ENCODE data around the gene VCAM1. TPM values are rescaled to one million over a fixed set of nuclear protein-coding genes. Genes with fewer than 3 reads are reported as not detected.
"Not testable (repeated sequence)": the region's sequence is repeated elsewhere in the genome, so short reads cannot be mapped to it uniquely, and the experiment has no call there.

VCAM1 gene
- polyA plus RNA-seq, 1 donor from 2014 or later: 3.2 TPM

DNA sequence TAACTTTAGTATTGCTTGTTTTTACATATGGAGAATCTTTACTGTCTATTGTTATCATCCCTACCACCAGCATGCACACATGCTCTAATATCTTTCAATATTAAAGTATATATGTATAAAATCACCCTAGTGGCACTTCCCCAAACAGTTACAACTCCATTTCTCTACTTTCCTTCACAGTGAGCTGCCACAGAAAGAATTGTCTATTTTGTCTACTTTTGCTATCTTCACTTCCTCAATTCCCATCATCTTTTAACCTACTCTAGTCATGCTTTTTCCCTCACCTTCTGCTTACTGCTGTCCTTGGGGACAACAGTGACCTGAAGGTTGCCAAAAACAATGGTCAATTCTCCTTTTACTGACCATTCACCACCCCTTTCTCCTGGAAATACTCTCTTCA, 59.2 kb downstream of the VCAM1 start:
- Histone ChIP-seq H3K4me2 (ENCODE audit: low read length) (no peak overlapping the region), H3K79me2 (replicated peaks; ENCODE audit: insufficient read depth, low read length) (no peaks in the 10 kb centered on the region), H3K27me3 (ENCODE audit: insufficient read depth, low read depth, low read length) (no peaks in the 10 kb centered on the region), H3F3A (ENCODE audit: insufficient read depth, low read length, poor library complexity, severe bottlenecking) (no peaks in the 10 kb centered on the region), H2AFZ (ENCODE audit: low read depth, low read length) (no peak overlapping the region), H3K4me3 (ENCODE audit: low read length) (no peak overlapping the region), H3K36me3 (ENCODE audit: insufficient read depth, low read length) (no peaks in the 10 kb centered on the region), H3K27ac (ENCODE audit: low read length) (no peak overlapping the region), H3K9me2 (ENCODE audit: insufficient read depth, low read length) (no peaks in the 10 kb centered on the region), H4K20me1 (ENCODE audit: insufficient read depth) (no peaks in the 10 kb centered on the region), H3K9me3 (ENCODE audit: low read length) (no peaks in the 10 kb centered on the region), H3K9ac (ENCODE audit: low read length) (no peak overlapping the region)
- TF ChIP-seq, protein P1, sequence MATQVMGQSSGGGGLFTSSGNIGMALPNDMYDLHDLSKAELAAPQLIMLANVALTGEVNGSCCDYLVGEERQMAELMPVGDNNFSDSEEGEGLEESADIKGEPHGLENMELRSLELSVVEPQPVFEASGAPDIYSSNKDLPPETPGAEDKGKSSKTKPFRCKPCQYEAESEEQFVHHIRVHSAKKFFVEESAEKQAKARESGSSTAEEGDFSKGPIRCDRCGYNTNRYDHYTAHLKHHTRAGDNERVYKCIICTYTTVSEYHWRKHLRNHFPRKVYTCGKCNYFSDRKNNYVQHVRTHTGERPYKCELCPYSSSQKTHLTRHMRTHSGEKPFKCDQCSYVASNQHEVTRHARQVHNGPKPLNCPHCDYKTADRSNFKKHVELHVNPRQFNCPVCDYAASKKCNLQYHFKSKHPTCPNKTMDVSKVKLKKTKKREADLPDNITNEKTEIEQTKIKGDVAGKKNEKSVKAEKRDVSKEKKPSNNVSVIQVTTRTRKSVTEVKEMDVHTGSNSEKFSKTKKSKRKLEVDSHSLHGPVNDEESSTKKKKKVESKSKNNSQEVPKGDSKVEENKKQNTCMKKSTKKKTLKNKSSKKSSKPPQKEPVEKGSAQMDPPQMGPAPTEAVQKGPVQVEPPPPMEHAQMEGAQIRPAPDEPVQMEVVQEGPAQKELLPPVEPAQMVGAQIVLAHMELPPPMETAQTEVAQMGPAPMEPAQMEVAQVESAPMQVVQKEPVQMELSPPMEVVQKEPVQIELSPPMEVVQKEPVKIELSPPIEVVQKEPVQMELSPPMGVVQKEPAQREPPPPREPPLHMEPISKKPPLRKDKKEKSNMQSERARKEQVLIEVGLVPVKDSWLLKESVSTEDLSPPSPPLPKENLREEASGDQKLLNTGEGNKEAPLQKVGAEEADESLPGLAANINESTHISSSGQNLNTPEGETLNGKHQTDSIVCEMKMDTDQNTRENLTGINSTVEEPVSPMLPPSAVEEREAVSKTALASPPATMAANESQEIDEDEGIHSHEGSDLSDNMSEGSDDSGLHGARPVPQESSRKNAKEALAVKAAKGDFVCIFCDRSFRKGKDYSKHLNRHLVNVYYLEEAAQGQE (IDR thresholded peaks at IDR 0.05; ENCODE audit: borderline replicate concordance): no peak
- TF ChIP-seq MXI1 (conservative IDR thresholded peaks at IDR 0.05; ENCODE audit: poor library complexity, severe bottlenecking) (no peak), EP300 (conservative IDR thresholded peaks at IDR 0.05; ENCODE audit: poor library complexity, severe bottlenecking) (no peak), POLR2AphosphoS5 (IDR thresholded peaks at IDR 0.05) (no peak), TAF1 (IDR thresholded peaks at IDR 0.05; ENCODE audit: low read depth) (no peak), EZH2 (IDR thresholded peaks at IDR 0.05; ENCODE audit: borderline replicate concordance, insufficient read depth, low read length, poor library complexity, severe bottlenecking) (no peak), SMC3 (conservative IDR thresholded peaks at IDR 0.05; ENCODE audit: poor library complexity) (no peak), RAD21 (conservative IDR thresholded peaks at IDR 0.05) (no peak)
- TF ChIP-seq, protein P2, sequence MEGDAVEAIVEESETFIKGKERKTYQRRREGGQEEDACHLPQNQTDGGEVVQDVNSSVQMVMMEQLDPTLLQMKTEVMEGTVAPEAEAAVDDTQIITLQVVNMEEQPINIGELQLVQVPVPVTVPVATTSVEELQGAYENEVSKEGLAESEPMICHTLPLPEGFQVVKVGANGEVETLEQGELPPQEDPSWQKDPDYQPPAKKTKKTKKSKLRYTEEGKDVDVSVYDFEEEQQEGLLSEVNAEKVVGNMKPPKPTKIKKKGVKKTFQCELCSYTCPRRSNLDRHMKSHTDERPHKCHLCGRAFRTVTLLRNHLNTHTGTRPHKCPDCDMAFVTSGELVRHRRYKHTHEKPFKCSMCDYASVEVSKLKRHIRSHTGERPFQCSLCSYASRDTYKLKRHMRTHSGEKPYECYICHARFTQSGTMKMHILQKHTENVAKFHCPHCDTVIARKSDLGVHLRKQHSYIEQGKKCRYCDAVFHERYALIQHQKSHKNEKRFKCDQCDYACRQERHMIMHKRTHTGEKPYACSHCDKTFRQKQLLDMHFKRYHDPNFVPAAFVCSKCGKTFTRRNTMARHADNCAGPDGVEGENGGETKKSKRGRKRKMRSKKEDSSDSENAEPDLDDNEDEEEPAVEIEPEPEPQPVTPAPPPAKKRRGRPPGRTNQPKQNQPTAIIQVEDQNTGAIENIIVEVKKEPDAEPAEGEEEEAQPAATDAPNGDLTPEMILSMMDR (IDR thresholded peaks at IDR 0.05; ENCODE audit: poor library complexity, severe bottlenecking): no peak

DNA sequence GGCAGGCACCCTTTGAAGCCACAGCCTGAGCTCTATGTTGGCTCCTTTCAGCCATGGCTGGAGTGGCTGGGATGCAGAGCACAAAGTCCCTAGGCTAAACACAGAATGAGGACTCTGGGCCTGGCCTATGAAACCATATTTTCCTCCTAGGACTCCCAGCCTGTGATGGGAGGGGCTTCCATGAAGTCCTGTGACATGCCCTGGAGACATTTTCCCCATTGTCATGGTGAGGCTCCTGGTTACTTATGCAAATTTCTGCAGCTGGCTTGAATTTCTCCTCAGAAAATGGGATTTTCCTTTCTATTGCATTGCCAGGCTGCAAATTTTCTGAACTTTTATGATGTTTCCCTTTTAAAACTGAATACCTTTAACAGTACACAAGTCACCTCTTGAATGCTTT, 61.3 kb downstream of the VCAM1 start:
- no peaks in the 10 kb centered on the region for H4K20me1 ChIP-seq (ENCODE audit: insufficient read depth)
- no peaks in the 10 kb centered on the region for H3F3A ChIP-seq (ENCODE audit: insufficient read depth, low read length, poor library complexity, severe bottlenecking)
- no peak overlapping the region for H3K4me3 ChIP-seq (ENCODE audit: low read length)
- no peaks in the 10 kb centered on the region for H3K36me3 ChIP-seq (ENCODE audit: insufficient read depth, low read length)
- TF ChIP-seq, protein P1 (IDR thresholded peaks at IDR 0.05; ENCODE audit: borderline replicate concordance): no peak
- TF ChIP-seq POLR2AphosphoS5 (IDR thresholded peaks at IDR 0.05): no peak
- TF ChIP-seq EZH2 (IDR thresholded peaks at IDR 0.05; ENCODE audit: borderline replicate concordance, insufficient read depth, low read length, poor library complexity, severe bottlenecking): no peak
- no peak for TF ChIP-seq SMC3 (conservative IDR thresholded peaks at IDR 0.05; ENCODE audit: poor library complexity)
- TF ChIP-seq TAF1 (IDR thresholded peaks at IDR 0.05; ENCODE audit: low read depth): no peak
- TF ChIP-seq, protein P2 (IDR thresholded peaks at IDR 0.05; ENCODE audit: poor library complexity, severe bottlenecking): no peak
- no peak for TF ChIP-seq RAD21 (conservative IDR thresholded peaks at IDR 0.05)
- no peak for TF ChIP-seq EP300 (conservative IDR thresholded peaks at IDR 0.05; ENCODE audit: poor library complexity, severe bottlenecking)
- no peak for TF ChIP-seq MXI1 (conservative IDR thresholded peaks at IDR 0.05; ENCODE audit: poor library complexity, severe bottlenecking)
- H3K27me3 ChIP-seq (ENCODE audit: insufficient read depth, low read depth, low read length): no peaks in the 10 kb centered on the region
- no peaks in the 10 kb centered on the region for H3K79me2 ChIP-seq (replicated peaks; ENCODE audit: insufficient read depth, low read length)
- no peak overlapping the region for H3K4me2 ChIP-seq (ENCODE audit: low read length)
- no peak overlapping the region for H3K27ac ChIP-seq (ENCODE audit: low read length)
- no peaks in the 10 kb centered on the region for H3K9me2 ChIP-seq (ENCODE audit: insufficient read depth, low read length)
- no peak overlapping the region for H3K9ac ChIP-seq (ENCODE audit: low read length)
- no peak overlapping the region for H2AFZ ChIP-seq (ENCODE audit: low read depth, low read length)
- no peaks in the 10 kb centered on the region for H3K9me3 ChIP-seq (ENCODE audit: low read length)

DNA sequence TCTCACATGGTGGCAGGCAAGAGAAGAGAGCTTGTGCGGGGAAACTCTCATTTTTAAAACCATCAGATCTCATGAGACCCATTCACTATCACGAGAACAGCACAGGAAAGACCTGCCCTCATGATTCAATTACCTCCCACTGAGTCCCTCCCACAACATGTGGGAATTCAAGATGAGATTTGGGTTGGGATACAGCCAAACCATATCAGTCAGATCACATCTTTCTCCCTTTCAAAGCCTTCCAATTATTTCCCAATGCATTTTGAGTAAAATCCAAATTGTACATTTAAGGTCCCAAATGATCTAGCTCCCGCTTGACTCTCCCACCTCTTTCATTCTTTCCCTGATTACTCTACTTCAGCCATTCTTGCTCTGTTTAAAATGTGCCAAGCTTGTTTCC, 62.2 kb downstream of the VCAM1 start:
- not testable (repeated sequence) for H3F3A ChIP-seq (ENCODE audit: insufficient read depth, low read length, poor library complexity, severe bottlenecking); H3K79me2 ChIP-seq (replicated peaks; ENCODE audit: insufficient read depth, low read length); H3K36me3 ChIP-seq (ENCODE audit: insufficient read depth, low read length); H3K27ac ChIP-seq (ENCODE audit: low read length); H3K9me2 ChIP-seq (ENCODE audit: insufficient read depth, low read length); H2AFZ ChIP-seq (ENCODE audit: low read depth, low read length); H3K4me3 ChIP-seq (ENCODE audit: low read length); H3K9me3 ChIP-seq (ENCODE audit: low read length); H4K20me1 ChIP-seq (ENCODE audit: insufficient read depth); H3K27me3 ChIP-seq (ENCODE audit: insufficient read depth, low read depth, low read length); H3K4me2 ChIP-seq (ENCODE audit: low read length); H3K9ac ChIP-seq (ENCODE audit: low read length)

Measured in neural cell (in vitro differentiated cells).